Ectodermal cell (in vitro differentiated cells): ENCODE measurements around the gene SERPINB6.
"Not testable (repeated sequence)": the region's sequence is repeated elsewhere in the genome, so short reads cannot be mapped to it uniquely, and the experiment has no call there.

Source experiments
- H3K27ac ChIP-seq: 2 replicates; pipeline ENCODE4 v1.7.0; 2013; ENCODE audit warnings: mild to moderate bottlenecking, low read depth, low read length; ENCODE audit not compliant: insufficient read depth, poor library complexity, severe bottlenecking
- H3K27me3 ChIP-seq: 2 replicates; pipeline ENCODE4 v1.7.0; 2013; ENCODE audit warnings: mild to moderate bottlenecking, low read length; ENCODE audit not compliant: insufficient read depth, control insufficient read depth, poor library complexity, severe bottlenecking
- H3K36me3 ChIP-seq: one replicate; pipeline ENCODE4 v1.7.0; 2013; ENCODE audit warnings: low read length; ENCODE audit not compliant: control insufficient read depth, insufficient read depth
- H3K4me1 ChIP-seq: one replicate; pipeline ENCODE4 v1.7.0; 2013; ENCODE audit warnings: low read length; ENCODE audit not compliant: control insufficient read depth, insufficient read depth
- H3K4me3 ChIP-seq: 2 replicates; pipeline ENCODE4 v1.7.0; 2013; ENCODE audit warnings: low read depth, low read length, control low read depth; ENCODE audit not compliant: insufficient read depth
- H3K9me3 ChIP-seq: 2 replicates; pipeline ENCODE4 v1.7.0; 2013; ENCODE audit warnings: mild to moderate bottlenecking, low read length, moderate library complexity; ENCODE audit not compliant: control insufficient read depth
- WGBS, 2 experiments: methylation state at CpG; one replicate each; pipeline ENCODE4 v1.1.7; 2013; ENCODE audit warnings: missing lambda C conversion rate in 2 of 2; 5-methylcytosine and 5-hydroxymethylcytosine counted together

The SERPINB6 gene

DNA sequence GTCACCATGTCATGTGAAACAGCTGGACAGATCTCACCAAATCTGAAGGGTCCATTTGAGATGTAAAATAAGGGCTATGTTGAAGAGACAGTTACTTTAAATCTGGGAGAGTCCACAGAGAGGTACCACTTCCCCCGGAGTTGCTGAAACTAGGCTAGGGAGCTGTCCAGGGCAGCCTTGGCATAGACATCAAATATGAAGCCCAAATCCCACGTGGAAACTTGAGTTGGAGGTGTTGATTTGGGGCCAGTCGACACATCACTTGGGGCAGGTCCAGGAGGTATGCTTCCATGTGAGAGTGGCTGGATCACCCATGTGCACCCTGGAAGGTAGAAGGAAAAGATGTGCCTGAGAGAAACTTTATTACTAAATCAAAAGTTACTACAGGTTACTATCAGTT is 56.2 kb downstream of the SERPINB6 start:
- H3K9me3 ChIP-seq = no peaks in the 10 kb centered on the region
- no peaks in the 10 kb centered on the region for H3K36me3 ChIP-seq
- 86 to 92% methylated on average over 3 of the region's 3 CpGs for WGBS, 2 experiments

DNA sequence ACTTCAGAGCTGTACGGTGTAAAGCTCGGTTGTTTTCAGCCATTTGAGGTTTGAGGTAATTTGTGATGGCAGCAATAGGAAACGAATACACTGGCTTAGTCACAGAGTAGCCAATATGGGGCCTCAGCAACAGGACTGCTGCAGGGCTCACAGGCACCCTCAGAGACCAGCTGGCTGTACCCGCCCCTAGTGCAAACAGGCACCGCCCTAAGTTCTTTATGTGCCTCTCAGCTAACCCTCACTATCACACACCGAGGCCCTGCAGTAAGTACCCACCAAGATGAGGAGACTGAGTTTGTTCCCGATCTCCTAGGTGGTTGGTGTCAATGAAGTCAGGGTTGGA is 57.1 kb downstream of the SERPINB6 start:
- H3K9me3 ChIP-seq = no peaks in the 10 kb centered on the region
- no peak overlapping the region for H3K27ac ChIP-seq
- H3K4me3 ChIP-seq = no peak overlapping the region
- H3K36me3 ChIP-seq = no peaks in the 10 kb centered on the region
- peaks cover 6% of the 10 kb centered on the region for H3K4me1 ChIP-seq
- WGBS, 2 experiments = 78 to 85% methylated on average over 7 of the region's 7 CpGs
- no peaks in the 10 kb centered on the region for H3K27me3 ChIP-seq

More for the DNA sequence above, 56.2 kb downstream of the SERPINB6 start:
- Histone ChIP-seq H3K27ac (no peak overlapping the region), H3K4me1 (peaks cover 4% of the 10 kb centered on the region), H3K27me3 (no peaks in the 10 kb centered on the region), H3K4me3 (no peak overlapping the region)

- H3K4me1 ChIP-seq = peaks cover 9% of the 10 kb centered on the region
- no peaks in the 10 kb centered on the region for H3K36me3 ChIP-seq
- H3K27ac ChIP-seq = no peak overlapping the region
- H3K4me3 ChIP-seq = no peak overlapping the region
- no peaks in the 10 kb centered on the region for H3K27me3 ChIP-seq
- H3K9me3 ChIP-seq = no peaks in the 10 kb centered on the region
- 87 to 89% methylated on average over 9 to 11 of the region's 11 CpGs for WGBS, 2 experiments
These were observed 57.6 kb downstream of the SERPINB6 start for GRCh38 chr6:2913621-2914317.

DNA sequence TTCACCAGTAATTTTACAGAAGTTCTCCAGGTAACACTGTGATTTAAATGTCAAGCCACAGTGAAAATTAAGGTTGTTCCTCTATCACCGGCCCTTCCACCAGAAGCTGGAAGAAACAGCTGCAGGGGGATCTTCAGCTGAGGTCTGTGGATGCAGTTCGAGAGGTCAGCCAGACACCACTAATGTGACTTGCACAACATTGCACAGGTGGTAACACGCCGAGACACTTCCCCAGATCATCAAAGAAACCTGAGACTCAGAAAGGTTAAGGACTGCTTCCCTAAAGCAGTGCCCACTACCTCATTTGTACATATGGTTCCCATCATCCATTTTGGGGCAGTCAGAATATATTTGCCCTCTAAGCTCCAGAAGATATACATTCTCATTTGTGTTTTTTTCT is 60.2 kb downstream of the SERPINB6 start:
- H3K4me1 ChIP-seq = peaks cover 12% of the 10 kb centered on the region
- 91% methylated on average over 4 of the region's 4 CpGs for WGBS, 2 experiments
- no peaks in the 10 kb centered on the region for H3K27me3 ChIP-seq
- H3K4me3 ChIP-seq = no peak overlapping the region
- H3K36me3 ChIP-seq = no peaks in the 10 kb centered on the region
- H3K9me3 ChIP-seq = no peaks in the 10 kb centered on the region
- no peak overlapping the region for H3K27ac ChIP-seq

DNA sequence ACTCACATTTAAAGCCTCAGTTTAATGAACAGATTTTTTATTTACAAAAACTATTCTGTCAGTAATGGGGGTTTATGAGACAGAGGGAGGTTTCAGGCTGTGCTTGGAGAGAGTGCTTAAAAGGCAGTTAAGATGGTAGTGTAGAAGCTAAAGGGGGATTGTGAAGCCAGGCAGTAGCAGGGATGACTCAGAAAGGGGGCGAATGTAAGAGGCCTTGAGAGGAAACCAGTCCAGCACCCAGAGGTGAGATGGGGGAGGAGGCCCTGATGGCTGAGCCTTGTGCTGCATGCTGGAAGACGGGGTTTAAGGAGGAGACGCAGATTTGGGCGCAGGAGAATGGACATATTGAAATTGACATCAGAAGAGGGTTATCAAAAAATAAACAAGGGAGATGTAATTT is 61.6 kb downstream of the SERPINB6 start:
- 92 to 94% methylated on average over 4 of the region's 4 CpGs for WGBS, 2 experiments
- no peak overlapping the region for H3K4me3 ChIP-seq
- H3K27ac ChIP-seq = no peak overlapping the region
- H3K27me3 ChIP-seq = no peaks in the 10 kb centered on the region
- H3K9me3 ChIP-seq = no peaks in the 10 kb centered on the region
- peaks cover 11% of the 10 kb centered on the region for H3K4me1 ChIP-seq
- no peaks in the 10 kb centered on the region for H3K36me3 ChIP-seq

DNA sequence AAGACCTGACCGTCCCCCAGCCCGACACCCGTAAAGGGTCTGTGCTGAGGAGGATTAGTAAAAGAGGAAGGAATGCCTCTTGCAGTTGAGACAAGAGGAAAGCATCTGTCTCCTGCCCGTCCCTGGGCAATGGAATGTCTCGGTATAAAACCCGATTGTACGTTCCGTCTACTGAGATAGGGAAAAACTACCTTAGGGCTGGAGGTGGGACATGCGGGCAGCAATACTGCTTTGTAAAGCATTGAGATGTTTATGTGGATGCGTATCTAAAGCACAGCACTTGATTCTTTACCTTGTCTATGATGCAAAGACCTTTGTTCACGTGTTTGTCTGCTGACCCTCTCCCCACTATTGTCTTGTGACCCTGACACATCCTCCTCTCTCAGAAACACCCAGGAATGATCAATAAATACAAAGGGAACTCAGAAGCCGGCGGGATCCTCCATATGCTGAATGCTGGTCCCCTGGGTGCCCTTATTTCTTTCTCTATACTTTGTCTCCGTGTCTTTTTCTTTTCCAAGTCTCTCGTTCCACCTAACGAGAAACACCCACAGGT is 62.2 kb downstream of the SERPINB6 start:
- 41% methylated on average over 16 of the region's 16 CpGs for WGBS, 2 experiments
- H3K4me3 ChIP-seq, H3K36me3 ChIP-seq, H3K27me3 ChIP-seq, H3K27ac ChIP-seq, H3K9me3 ChIP-seq: not testable (repeated sequence)
- H3K4me1 ChIP-seq = peaks cover 11% of the 10 kb centered on the region

DNA sequence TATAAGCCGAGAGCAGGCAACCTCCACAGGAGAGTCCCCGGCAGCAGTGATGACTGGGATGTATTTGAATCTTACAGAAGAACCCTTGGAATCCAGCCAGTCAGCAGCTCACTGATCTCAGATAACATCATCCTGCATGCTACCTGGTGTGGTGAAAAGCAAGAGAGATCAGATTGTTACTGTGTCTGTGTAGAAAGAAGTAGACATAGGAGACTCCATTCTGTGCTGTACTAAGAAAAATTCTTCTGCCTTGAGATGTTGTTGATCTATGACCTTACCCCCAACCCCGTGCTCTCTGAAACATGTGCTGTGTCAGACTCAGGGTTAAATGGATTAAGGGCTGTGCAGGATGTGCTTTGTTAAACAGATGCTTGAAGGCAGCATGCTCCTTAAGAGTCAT is 62.9 kb downstream of the SERPINB6 start:
- H3K27me3 ChIP-seq, H3K9me3 ChIP-seq, H3K36me3 ChIP-seq, H3K27ac ChIP-seq, H3K4me3 ChIP-seq: not testable (repeated sequence)
- WGBS, 2 experiments = 53 to 64% methylated on average over 3 of the region's 3 CpGs
- peaks cover 11% of the 10 kb centered on the region for H3K4me1 ChIP-seq

- Histone ChIP-seq H3K27me3 (peaks cover 29% of the 10 kb centered on the region), H3K4me3 (peak overlapping the region; percentile 41)
- H3K27ac ChIP-seq, H3K9me3 ChIP-seq, H3K36me3 ChIP-seq, H3K4me1 ChIP-seq: not testable (repeated sequence)
- 19 to 21% methylated on average over 14 to 22 of the region's 39 CpGs for WGBS, 2 experiments
These were observed 67.8 kb downstream of the SERPINB6 start for GRCh38 chr6:2903411-2904185.

- H3K4me3 ChIP-seq = peak overlapping the region; percentile 41
- H3K4me1 ChIP-seq, H3K27ac ChIP-seq, H3K36me3 ChIP-seq, H3K9me3 ChIP-seq: not testable (repeated sequence)
- peaks cover 29% of the 10 kb centered on the region for H3K27me3 ChIP-seq
- whole genome bisulfite sequencing, 2 experiments = 73 to 77% methylated on average over 27 of the region's 27 CpGs
These were observed 69.5 kb downstream of the SERPINB6 start for GRCh38 chr6:2901645-2902502.
